Measurements from ENCODE around the gene EPHX1.
A peak's percentile ranks its signal among the peaks of the same experiment; 100 is the strongest.
"Not testable (repeated sequence)": the region's sequence is repeated elsewhere in the genome, so short reads cannot be mapped to it uniquely, and the experiment has no call there.

Gene EPHX1

DNA sequence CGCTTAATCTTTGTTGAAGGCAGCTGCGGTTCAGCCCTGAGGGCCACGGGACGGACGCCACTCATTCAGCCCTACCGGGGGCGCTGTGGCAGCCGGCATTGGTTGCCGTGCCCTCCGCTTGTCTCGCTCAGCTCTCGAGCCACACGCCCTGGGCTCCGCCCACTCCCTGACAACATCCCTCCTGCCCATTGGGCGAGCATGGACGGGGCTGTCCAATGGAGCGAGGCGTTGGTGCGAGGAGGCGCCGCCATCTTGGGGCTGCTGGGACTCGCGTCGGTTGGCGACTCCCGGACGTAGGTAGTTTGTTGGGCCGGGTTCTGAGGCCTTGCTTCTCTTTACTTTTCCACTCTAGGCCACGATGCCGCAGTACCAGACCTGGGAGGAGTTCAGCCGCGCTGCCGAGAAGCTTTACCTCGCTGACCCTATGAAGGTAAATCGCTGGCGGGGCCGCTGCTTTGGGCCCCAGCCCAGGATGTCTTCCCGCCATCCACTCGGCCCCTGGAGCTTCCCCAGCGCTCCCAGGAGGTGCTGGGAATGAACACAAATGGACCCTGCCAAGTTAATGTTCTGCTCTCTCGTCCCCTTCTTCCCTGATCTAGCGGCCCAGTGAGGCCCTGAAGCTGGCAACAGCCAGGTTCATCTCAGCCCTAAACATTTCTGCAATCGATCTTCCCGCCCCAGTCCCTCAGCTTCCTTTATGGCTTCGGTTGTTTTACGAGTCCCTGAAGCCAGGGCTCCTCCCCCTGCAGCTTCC is 32.2 kb upstream of the EPHX1 start, which contains the start of gene SRP9:
TSS of gene SRP9 (plus strand) at position 244 of the 754 bp plus-strand sequence. CDS start at position 359, 115 bp downstream.
- DNase-seq (ENCODE audit: low read depth in 2 of 2), result peak; percentile 99

DNA sequence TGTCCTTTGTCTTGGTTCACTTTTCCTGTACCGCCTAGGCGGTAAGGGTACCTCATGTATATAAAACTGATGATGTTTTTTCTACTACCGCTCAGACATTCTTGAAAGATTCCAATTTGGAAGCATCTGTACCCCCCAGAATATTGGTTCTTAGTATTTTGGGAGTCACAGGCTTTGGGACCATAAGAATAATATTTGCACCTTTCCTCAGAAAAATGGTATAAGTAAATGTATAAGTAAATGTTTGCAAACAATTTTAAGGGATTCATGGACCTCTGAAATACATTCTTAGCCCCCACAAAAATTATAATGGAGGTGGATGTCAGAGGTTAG is 31.6 kb upstream of the EPHX1 start:
- no peak for DNase-seq (ENCODE audit: low read depth in 2 of 2)

DNA sequence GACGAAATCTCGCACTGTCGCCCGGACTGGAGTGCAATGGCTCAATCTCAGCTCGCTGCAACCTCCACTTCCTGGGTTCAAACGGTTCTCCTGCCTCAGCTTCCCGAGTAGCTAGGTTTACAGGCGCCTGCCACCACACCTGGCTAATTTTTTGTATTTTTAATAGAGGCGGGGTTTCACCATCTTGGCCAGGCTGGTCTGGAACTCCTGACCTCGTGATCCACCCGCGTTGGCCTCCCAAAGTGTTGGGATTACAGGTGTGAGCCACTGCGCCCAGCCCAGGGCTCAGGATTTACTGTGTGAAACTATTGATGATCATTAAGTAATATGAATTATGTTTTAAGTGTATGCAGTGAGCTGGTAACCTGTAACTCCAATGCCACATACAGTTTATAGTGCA is 30.8 kb upstream of the EPHX1 start:
- not testable (repeated sequence) for DNase-seq (ENCODE audit: low read depth in 2 of 2)

DNA sequence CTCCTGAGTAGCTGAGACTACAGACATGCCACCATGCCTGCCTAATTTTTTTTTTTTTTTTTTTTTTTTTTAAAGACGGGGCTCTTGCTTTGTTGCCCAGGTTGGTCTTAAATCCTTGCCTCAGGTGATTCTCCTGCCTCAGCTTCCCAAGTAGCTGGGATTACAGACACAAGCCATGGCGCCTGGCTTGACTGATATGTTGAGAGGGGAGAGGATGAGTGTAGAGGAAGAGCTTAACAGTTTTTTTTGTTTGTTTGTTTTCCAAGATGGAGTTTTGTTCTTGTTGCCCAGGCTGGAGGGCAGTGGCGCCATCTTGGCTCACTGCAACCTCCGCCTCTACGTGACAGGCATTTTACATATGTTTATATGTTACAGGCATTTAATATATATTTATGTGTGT is 29.8 kb upstream of the EPHX1 start:
- no peak for DNase-seq (ENCODE audit: low read depth in 2 of 2)

DNA sequence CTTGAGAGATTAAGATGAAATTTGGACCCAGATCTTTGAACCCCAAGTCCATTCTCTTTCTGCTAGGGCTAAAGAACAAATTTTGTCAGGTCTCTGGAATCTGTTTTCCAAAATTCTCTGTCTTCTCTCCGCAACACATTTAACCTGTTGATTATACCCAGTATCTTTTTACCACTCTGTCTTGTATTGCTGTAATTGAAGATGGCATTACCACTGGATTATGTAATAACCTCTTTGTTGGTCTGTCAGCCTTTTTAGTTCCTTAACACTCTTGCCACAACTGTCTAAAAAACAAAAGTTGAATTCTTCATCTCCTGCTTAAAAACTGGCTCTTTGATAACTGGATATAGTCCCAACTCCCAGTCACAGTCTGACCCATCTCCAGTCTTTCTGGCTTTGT is 29.3 kb upstream of the EPHX1 start:
- no peak for DNase-seq (ENCODE audit: low read depth in 2 of 2)

DNA sequence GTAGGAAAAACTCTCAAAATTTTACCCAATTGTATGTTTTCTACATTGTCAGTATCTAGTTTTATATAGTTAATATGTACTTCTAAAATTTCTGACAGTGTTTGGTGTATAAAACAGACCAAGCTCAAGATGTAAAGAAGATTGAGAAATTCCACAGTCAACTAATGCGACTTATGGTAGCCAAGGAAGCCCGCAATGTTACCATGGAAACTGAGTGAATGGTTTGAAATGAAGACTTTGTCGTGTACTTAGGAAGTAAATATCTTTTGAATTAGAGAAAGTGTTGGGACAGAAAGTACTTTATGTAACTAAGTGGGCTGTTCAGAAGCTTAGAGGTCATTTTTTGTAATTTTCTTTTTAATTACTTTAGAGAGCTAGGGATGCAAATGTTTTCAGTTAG is 20.8 kb upstream of the EPHX1 start:
- not testable (repeated sequence) for DNase-seq (ENCODE audit: low read depth in 2 of 2)

DNA sequence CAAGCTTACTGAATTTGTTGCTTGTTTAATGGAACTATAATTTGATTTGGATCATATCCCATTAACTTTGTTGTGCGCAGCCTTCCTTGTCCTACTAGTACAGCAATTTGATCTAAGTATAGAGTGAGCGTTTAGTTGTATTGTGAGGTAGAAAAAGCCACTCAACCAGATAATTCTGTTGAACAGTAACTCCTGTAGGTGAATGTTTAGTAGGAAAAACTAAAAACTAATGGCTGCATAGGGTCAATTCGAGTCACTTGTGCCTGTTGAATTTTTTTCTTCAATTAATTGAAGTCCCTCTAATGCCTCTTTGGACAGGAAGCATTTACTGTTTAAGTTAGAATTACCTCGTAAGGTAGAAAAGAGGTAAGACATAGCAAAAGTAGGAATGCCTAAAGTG is 15.0 kb upstream of the EPHX1 start:
- DNase-seq (ENCODE audit: low read depth in 2 of 2), result no peak

DNA sequence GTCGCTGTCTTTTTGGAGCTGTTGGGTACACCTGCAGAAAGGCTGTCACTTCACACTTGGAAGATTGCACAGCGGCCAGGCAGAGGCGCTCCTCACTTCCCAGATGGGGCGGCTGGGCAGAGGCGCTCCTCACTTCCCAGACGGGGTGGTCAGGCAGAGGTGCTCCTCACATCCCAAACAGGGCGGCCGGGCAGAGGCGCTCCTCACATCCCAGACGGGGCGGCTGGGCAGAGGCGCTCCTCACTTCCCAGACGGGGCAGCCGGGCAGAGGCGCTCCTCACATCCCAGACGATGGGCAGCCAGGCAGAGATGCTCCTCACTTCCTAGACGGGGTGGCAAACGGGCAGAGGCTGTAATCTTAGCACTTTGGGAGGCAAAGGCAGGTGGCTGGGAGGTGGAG is 13.8 kb upstream of the EPHX1 start:
- DNase-seq (ENCODE audit: low read depth in 2 of 2), result not testable (repeated sequence)

DNA sequence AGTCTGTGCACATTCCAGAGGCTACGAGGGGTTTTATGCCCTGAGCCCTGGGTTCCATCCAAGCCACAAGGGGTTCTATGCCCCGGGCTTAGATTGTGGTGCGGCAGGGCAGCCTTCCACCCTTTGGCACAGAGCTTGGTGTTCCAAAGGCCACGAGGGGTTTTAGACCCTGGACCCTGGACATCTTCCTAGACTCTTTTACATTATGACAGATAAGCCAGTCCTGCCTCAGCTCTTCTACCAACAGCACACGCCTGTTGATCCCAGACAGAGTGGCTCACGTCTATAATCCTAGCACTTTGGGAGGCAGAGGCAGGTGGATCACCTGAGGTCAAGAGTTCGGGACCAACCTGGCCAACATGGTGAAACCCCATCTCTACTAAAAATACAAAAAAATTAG is 8.8 kb upstream of the EPHX1 start:
- DNase-seq (ENCODE audit: low read depth in 2 of 2), result not testable (repeated sequence)

DNA sequence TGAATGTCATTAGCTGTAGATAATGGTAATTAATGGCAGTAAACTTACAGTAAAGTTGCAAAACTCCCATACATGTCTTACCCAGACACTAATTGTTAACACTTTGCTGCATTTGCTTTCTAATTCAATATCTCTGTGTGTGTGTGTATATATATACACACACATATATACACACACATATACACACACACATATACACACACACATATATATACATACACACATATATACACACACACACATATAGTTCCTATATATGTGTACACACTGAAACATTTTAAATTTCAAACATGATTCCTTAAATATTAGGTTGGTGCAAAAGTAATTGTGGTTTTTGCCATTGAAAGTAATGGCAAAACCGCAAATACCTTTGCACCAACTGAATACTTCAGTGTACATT is 3.7 kb upstream of the EPHX1 start:
- DNase-seq (ENCODE audit: low read depth in 2 of 2), result no peak

DNA sequence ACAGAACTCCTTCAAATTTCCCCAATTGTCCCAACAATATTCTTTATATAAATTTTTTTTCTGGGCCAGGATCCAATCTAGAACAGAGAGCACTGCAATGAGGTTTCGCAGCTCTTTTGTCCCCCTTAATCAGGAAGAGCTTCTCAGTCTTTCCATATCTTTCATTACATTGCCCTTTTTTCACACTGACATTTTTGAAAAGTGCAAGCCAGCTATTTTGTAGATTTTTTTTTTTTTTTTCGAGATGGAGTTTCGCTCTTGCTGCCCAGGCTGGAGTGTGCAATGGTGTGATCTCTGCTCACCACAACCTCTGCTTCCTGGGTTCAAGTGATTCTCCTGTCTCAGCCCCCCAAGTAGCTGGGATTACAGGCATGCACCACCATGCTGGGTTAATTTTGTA is 3.2 kb upstream of the EPHX1 start:
- DNase-seq (ENCODE audit: low read depth in 2 of 2), result not testable (repeated sequence)

DNA sequence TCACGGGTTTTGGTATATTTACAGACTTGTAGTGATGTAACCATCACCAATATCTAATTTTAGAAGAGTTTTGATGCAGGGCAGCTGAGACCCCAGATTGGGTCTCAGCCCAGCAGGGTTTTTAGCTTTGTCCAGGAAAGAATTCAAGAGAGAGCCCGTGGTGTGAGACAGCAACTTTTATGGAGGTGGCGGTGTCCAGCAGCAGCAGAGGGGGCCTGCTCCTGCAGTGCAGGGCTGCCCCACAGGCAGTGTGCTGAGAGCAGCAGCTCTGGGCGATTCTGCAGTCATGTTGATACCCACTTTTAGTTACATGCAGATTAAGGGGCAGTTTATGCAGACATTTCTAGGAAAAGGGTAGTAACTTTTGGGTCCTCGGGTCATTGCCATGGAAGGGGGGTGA is 1.8 kb upstream of the EPHX1 start:
- no peak for DNase-seq (ENCODE audit: low read depth in 2 of 2)

DNA sequence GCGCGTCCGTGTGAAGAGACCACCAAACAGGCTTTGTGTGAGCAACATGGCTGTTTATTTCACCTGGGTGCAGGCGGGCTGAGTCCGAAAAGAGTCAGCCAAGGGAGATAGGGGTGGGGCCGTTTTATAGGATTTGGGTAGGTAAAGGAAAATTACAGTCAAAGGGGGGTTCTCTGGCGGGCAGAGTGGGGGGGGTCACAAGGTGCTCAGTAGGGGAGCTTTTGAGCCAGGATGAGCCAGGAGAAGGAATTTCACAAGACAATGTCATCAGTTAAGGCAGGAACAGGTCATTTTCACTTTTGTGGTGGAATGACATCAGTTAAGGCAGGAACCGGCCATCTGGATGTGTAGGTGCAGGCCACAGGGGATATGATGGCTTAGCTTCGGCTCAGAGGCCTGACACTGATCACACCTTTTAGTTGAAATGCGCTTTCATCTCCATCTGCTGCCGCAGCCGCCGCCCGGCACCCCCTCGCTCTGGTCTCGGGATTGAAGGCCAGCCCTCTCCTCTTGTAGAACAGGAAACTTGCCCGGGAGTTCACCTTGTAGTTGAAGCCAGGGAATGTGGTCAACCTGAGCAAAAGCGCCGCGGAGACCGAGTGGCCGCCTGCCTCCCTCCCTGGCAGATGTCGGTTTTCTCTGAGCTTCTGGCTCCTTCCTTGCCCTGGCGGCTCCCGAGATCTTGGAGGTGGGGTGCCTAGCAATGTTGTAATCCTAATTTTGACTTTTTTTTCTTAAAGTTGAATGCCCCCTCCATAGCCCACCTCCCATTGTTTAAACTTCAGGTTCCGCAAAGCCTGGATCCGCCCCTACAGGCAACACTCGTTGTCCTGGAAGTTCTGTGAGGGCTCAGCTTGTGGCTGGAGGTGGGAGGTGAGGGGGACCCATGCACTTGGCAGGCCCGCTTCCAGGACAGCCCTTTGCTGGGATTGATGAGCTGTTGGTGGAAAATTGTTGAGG is 935 bp downstream of the EPHX1 start:
- DNase-seq (ENCODE audit: low read depth in 2 of 2), result not testable (repeated sequence)

DNA sequence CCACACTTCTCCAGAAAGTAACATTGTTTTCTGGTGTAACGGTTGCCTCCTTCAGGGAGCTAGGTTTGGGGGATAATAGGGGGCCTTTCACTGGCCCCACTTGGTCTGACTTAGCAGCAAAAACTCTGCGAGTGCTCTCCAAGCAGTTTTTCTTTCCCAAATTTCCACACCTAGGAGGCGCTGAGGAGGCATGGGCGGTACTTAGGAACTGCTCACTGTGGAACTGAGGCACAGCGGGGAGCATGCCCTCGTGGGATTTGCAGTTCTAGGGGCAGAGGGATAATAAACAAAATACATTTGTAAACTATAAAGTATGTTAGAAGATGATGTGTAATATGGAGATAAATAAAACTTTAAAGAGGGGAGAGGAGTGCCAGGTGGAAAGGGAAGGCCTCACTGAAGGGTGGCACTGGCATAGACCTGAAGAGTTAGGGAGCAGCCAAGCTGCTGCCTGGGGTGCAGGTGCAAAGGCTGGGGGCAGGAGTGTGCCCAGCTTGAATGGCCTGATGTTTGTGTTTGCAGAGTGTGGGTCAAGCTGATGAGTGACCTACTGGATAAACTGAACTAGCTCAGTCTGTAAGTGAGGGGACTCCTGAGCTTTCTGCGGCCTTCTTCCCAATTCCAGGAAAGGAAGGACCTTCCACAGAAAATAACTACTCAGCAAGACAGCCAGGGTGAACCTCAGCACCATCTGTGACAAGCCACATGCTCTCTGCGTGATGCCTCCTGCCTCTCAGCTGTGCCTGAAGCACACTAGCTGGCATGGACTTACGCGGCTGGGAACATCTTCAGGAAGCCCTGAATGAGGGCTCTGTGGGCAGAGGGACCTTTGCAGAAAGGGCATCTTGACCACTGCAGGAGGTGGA is 1.9 kb downstream of the EPHX1 start:
- no peak for DNase-seq (ENCODE audit: low read depth in 2 of 2)

DNA sequence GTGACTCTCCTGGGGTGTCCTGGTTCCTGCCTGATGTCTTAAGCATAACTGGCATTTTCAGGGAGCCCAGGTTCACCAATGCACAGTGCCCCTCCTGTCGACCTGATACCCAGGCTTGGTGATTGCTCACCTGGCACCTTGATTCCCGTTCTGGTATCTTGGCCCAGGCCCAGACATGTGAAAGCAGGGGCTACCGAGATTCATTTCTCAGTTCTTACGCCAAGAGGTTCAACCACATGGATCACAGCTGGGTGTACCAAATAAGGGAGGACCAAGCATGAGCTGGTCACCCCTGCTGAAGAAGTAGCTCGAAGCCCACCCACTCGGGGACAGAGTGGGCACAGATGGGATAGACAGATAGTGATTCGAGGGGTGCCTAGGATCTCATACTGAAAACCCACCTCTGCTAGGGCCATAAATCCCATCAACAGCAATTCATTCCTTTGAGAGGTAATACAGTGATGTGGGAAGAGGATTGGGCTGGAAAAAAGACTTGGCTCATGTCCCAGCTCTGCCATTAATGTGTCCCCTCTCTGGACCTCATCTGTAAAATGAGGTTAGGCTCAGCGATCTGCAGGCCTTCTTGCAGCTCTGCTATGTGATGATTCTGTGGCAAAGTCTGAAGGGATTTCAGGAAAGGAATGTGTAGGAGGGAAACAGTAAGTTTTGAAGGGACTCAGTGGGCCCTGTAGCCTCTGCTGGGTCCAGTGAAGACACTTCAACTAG is 2.7 kb downstream of the EPHX1 start:
- no peak for DNase-seq (ENCODE audit: low read depth in 2 of 2)

DNA sequence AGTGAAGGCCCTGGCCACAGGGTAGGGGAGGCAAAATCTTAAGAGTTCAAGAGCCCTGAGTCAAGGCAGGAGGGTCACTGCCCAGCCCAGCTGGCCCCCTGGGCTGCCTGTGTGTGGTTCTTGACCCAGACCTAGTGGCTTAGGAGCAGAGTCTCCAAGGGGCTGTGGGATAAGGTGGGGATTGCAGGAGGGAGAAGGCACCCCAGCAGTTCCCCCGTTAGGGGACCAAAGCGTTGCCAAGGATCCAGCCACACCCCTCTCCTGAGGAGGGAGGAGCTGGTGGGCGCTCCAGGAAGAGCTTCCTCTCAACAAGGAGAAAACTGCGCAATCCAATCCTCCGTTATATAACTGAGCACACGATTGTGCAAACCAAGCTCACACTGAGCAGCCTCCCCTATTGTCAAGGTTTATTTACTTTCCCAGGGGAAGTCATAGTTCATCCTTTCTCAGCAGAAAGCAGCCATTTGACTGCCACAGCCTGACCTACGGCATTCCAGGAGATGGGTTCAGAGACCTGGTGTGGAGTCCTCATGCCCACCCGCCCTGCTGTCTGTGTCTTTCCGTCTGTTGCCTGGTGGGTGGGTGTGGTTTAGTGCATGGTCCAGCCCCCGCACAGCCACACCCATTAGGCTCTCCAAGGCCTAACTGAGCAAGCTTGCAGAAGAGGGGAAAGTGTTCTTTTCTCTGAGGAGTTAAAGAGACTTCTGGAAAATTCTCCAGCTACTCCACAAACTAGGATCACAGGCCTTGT is 3.5 kb downstream of the EPHX1 start:
- no peak for DNase-seq (ENCODE audit: low read depth in 2 of 2)

DNA sequence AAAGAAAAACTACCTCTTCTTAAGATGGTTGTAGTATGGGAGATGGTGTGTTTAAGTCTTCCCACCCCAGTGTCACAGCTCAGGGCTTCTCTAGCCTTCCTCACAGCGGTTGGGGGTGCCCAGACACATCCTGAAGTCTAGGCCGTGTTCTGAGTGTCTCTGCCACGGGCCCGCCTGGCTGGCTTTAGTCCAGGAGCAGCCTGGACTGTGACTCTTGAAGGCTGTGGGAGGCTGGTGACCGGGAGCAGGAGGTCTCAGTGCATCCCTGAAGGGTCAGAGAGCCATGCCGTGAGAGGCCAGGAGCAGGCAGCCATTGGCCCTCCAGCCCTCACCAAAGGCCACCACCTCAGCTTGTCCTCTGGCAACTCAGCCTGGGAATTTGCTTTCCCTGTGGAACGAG is 4.5 kb downstream of the EPHX1 start:
- DNase-seq (ENCODE audit: low read depth in 2 of 2), result no peak

DNA sequence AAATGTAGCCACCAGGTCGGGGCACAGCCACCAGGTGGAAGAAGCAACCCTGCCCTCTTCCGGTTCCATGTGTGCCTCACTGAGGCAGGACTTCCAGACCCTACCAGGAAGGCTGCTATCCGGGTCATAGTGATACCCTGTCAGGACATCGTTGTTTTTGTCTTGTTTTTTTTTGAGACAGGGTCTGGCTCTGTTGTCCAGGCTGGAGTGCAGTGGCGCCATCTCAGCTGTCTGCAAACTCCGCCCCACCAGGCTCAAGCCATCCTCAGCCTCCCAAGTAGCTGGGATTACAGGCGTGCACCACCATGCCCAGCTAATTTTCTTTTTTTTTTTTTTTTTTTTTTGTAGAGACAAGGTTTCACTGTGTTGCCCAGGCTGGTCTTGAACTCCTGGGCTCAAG is 5.2 kb downstream of the EPHX1 start:
- DNase-seq (ENCODE audit: low read depth in 2 of 2), result not testable (repeated sequence)

DNA sequence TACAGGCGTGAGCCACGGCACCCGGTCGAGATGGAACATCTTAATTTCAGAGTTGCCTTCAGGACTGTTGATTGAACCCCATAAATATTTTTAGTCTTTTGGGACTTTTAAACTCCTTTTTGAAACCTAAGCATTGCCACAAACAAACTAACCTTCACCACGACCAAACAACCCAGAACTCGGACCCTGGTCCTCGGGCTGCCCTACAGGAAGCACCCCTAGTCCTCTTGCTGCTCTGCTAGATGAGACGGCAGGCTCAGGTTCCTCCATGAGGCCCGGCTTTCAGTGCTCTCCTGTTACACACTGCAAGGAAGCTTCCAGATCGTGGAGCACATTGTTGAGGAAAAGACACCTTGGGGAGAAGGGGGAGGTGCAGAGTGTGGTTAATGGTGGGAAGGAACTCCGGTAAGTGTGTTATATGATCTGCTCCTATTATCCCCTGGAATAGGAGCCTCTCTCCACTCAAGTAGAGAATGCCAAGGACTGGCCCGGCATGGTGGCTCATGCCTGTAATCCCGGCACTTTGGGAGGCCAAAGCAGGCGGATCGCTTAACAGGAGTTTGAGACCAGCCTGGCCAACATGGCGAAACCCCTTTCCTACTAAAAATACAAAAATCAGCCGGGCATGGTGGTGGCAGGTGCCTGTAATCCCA is 5.7 kb downstream of the EPHX1 start:
- no peak for DNase-seq (ENCODE audit: low read depth in 2 of 2)
